ENCODE data around the gene GNAL. TPM values are rescaled to one million over a fixed set of nuclear protein-coding genes. Genes with fewer than 3 reads are reported as not detected.

The GNAL gene
- total and polyA plus RNA-seq, 2 experiments from 2014 or later, result 7.5 to 21.6 TPM

GRCh38 chr18:11658989-11659388, 30.1 kb upstream of the GNAL start:
- H3K4me1 Mint-ChIP-seq, result no peaks in the 10 kb centered on the region
- H3K27me3 Mint-ChIP-seq (ENCODE audit: insufficient read depth, low read depth, poor library complexity), result peaks cover 8% of the 10 kb centered on the region
- no peaks in the 10 kb centered on the region for H3K79me2 ChIP-seq (replicated peaks; ENCODE audit: insufficient read depth)
- no peak overlapping the region for H3K4me2 ChIP-seq
- no peak for TF ChIP-seq CREB1 (CRISPR knock-in tag; IDR thresholded peaks at IDR 0.05; ENCODE audit: low read depth)
- TF ChIP-seq EZH2phosphoT487 (IDR thresholded peaks at IDR 0.05; ENCODE audit: unreplicated experiment), result no peak
- TF ChIP-seq EZH2 (IDR thresholded peaks at IDR 0.05; ENCODE audit: low read depth, unreplicated experiment), result no peak
- TF ChIP-seq ZNF462 (CRISPR knock-in tag; IDR thresholded peaks at IDR 0.05), result no peak
- no peak for TF ChIP-seq ZNF331 (CRISPR knock-in tag; IDR thresholded peaks at IDR 0.05; ENCODE audit: low read depth)
- TF ChIP-seq STAT1 (IDR thresholded peaks at IDR 0.05; ENCODE audit: unreplicated experiment), result no peak
- TF ChIP-seq POLR2AphosphoS5 (IDR thresholded peaks at IDR 0.05; ENCODE audit: low read depth), result no peak
- TF ChIP-seq CTCF (conservative IDR thresholded peaks at IDR 0.05; ENCODE audit: low read depth in 2 of 2), result no peak
- TF ChIP-seq JUNB (IDR thresholded peaks at IDR 0.05; ENCODE audit: unreplicated experiment), result no peak
- TF ChIP-seq REST (IDR thresholded peaks at IDR 0.05; ENCODE audit: unreplicated experiment), result no peak
- no peak for TF ChIP-seq ETS1 (IDR thresholded peaks at IDR 0.05)
- TF ChIP-seq NANOG (IDR thresholded peaks at IDR 0.05; ENCODE audit: borderline replicate concordance), result no peak
- H3K36me3 Mint-ChIP-seq (ENCODE audit: low read depth), result no peaks in the 10 kb centered on the region; the same call in 2 of the 3 replicates
- ATAC-seq, result no peak
- H3K27ac Mint-ChIP-seq, result no peak overlapping the region
- H3K36me3 ChIP-seq (ENCODE audit: insufficient read depth), result no peaks in the 10 kb centered on the region
- no peaks in the 10 kb centered on the region for H3K4me1 ChIP-seq (ENCODE audit: insufficient read depth)
- no peak overlapping the region for H3K4me3 Mint-ChIP-seq
- no peak overlapping the region for H3K27ac ChIP-seq (ENCODE audit: low read depth)
- peaks cover 4% of the 10 kb centered on the region; the same call in 1 of the 2 replicates for H3K9me2 ChIP-seq (ENCODE audit: insufficient read depth)
- H3F3A ChIP-seq (replicated peaks; ENCODE audit: low read depth), result no peaks in the 10 kb centered on the region
- no peaks in the 10 kb centered on the region for H4K20me1 ChIP-seq (replicated peaks; ENCODE audit: insufficient read depth)
- H3K9me3 Mint-ChIP-seq, result no peaks in the 10 kb centered on the region
- no peak overlapping the region for H3K4me3 ChIP-seq
- H2AFZ ChIP-seq, result no peak overlapping the region
- no peaks in the 10 kb centered on the region for H3K27me3 ChIP-seq (ENCODE audit: insufficient read depth)
- DNase-seq (ENCODE audit: low spot score), result no peak

All from GM23338 (cell line).